Hepatic stellate cell (primary cell): ENCODE measurements around the gene NKAIN4.

ENCODE experiments used
- DNase-seq: peaks from one replicate; pipeline ENCODE4 v3.0.0; 2011; ENCODE audit warnings: low spot score

NKAIN4 gene

GRCh38 chr20:63273635-63274380, 19.5 kb upstream of the NKAIN4 start:
- DNase-seq, result peak; percentile 87

GRCh38 chr20:63273059-63273579, 18.9 kb upstream of the NKAIN4 start:
- DNase-seq, result no peak

- DNase-seq, result peak; percentile 97
Observed at GRCh38 chr20:63272105-63273058, 18.1 kb upstream of the NKAIN4 start, which contains the start of gene ARFGAP1. TSS of gene ARFGAP1 (plus strand) at chr20:63272813. CDS start at chr20:63275581, 2,768 bp downstream.

- DNase-seq, result no peak
Observed at GRCh38 chr20:63270606-63271325, 16.5 kb upstream of the NKAIN4 start.

- DNase-seq, result no peak
Observed at GRCh38 chr20:63269724-63270123, 15.5 kb upstream of the NKAIN4 start.

GRCh38 chr20:63268671-63269439, 14.6 kb upstream of the NKAIN4 start:
- DNase-seq, result no peak

GRCh38 chr20:63268256-63268655, 14.0 kb upstream of the NKAIN4 start:
- no peak for DNase-seq

- no peak for DNase-seq
Observed at GRCh38 chr20:63267691-63268090, 13.4 kb upstream of the NKAIN4 start.

GRCh38 chr20:63265891-63266515, 11.7 kb upstream of the NKAIN4 start:
- DNase-seq, result no peak

GRCh38 chr20:63264519-63264918, 10.3 kb upstream of the NKAIN4 start:
- DNase-seq, result no peak

- no peak for DNase-seq
Observed at GRCh38 chr20:63264000-63264399, 9.7 kb upstream of the NKAIN4 start.

GRCh38 chr20:63262836-63263235, 8.6 kb upstream of the NKAIN4 start:
- no peak for DNase-seq

- DNase-seq, result no peak
Observed at GRCh38 chr20:63261795-63262528, 7.7 kb upstream of the NKAIN4 start.

- no peak for DNase-seq
Observed at GRCh38 chr20:63261060-63261794, 7.0 kb upstream of the NKAIN4 start.

- no peak for DNase-seq
Observed at GRCh38 chr20:63260521-63260920, 6.3 kb upstream of the NKAIN4 start.

- no peak for DNase-seq
Observed at GRCh38 chr20:63259734-63260460, 5.6 kb upstream of the NKAIN4 start.

GRCh38 chr20:63258781-63259180, 4.5 kb upstream of the NKAIN4 start:
- no peak for DNase-seq

- no peak for DNase-seq
Observed at GRCh38 chr20:63257629-63258028, 3.4 kb upstream of the NKAIN4 start.

- no peak for DNase-seq
Observed at GRCh38 chr20:63256954-63257353, 2.7 kb upstream of the NKAIN4 start.
